ENCODE measurements around the gene FRMPD4. TPM values are rescaled to one million over a fixed set of nuclear protein-coding genes. Genes with fewer than 3 reads are reported as not detected.

FRMPD4 gene
- total and polyA plus RNA-seq, 3 experiments from 2014 or later = not detected

- CTCF ChIA-PET = no interaction called here
- Histone ChIP-seq H3K27me3 (ENCODE audit: insufficient read depth, low read length, poor library complexity, severe bottlenecking) (no peaks in the 10 kb centered on the region), H3K9me3 (ENCODE audit: low read length) (no peaks in the 10 kb centered on the region), H3K4me3 (ENCODE audit: low read length) (no peak overlapping the region), H3K36me3 (ENCODE audit: insufficient read depth, low read length) (no peaks in the 10 kb centered on the region), H3K4me1 (ENCODE audit: insufficient read depth, low read length) (no peaks in the 10 kb centered on the region), H3K27ac (ENCODE audit: low read depth, low read length) (no peak overlapping the region)
- peaks cover 0 to 4% of the 10 kb centered on the region in 2 donors for H3K27me3 Mint-ChIP-seq
- H3K4me3 Mint-ChIP-seq = no peak overlapping the region
- POLR2A ChIA-PET = no interaction called here
- DNase-seq = no peak
- H3K27ac Mint-ChIP-seq = no peak overlapping the region
- no peaks in the 10 kb centered on the region for H3K4me1 Mint-ChIP-seq
- peaks cover 0 to 7% (median 2%) of the 10 kb centered on the region in 5 donors for H3K9me3 Mint-ChIP-seq
- no peaks in the 10 kb centered on the region for H3K36me3 Mint-ChIP-seq
These were observed 228.2 kb downstream of the FRMPD4 start for GRCh38 chrX:12366440-12366839.

- Histone ChIP-seq H3K27me3 (ENCODE audit: insufficient read depth, low read length, poor library complexity, severe bottlenecking) (no peaks in the 10 kb centered on the region), H3K9me3 (ENCODE audit: low read length) (no peaks in the 10 kb centered on the region), H3K4me3 (ENCODE audit: low read length) (no peak overlapping the region), H3K4me1 (ENCODE audit: insufficient read depth, low read length) (no peaks in the 10 kb centered on the region), H3K27ac (ENCODE audit: low read depth, low read length) (no peak overlapping the region), H3K36me3 (ENCODE audit: insufficient read depth, low read length) (no peaks in the 10 kb centered on the region)
- Mint-ChIP-seq H3K27ac (no peak overlapping the region), H3K4me3 (no peak overlapping the region), H3K27me3 (peaks cover 0 to 4% of the 10 kb centered on the region in 2 donors), H3K9me3 (peaks cover 0 to 7% (median 2%) of the 10 kb centered on the region in 5 donors), H3K36me3 (no peaks in the 10 kb centered on the region), H3K4me1 (no peaks in the 10 kb centered on the region)
- ChIA-PET CTCF (no interaction called here), POLR2A (no interaction called here)
- no peak for DNase-seq
These were observed 229.0 kb downstream of the FRMPD4 start for GRCh38 chrX:12367254-12367653.

GRCh38 chrX:12370497-12370986 lies 232.3 kb downstream of the FRMPD4 start:
- no peak for DNase-seq
- Histone ChIP-seq H3K27ac (ENCODE audit: low read depth, low read length) (no peak overlapping the region), H3K4me3 (ENCODE audit: low read length) (no peak overlapping the region), H3K36me3 (ENCODE audit: insufficient read depth, low read length) (no peaks in the 10 kb centered on the region), H3K9me3 (ENCODE audit: low read length) (no peaks in the 10 kb centered on the region), H3K4me1 (ENCODE audit: insufficient read depth, low read length) (no peaks in the 10 kb centered on the region), H3K27me3 (ENCODE audit: insufficient read depth, low read length, poor library complexity, severe bottlenecking) (no peaks in the 10 kb centered on the region)
- Mint-ChIP-seq H3K27me3 (peaks cover 0 to 5% of the 10 kb centered on the region in 2 donors), H3K27ac (no peak overlapping the region), H3K4me3 (no peak overlapping the region), H3K9me3 (peaks cover 0 to 6% (median 0%) of the 10 kb centered on the region in 5 donors), H3K4me1 (no peaks in the 10 kb centered on the region), H3K36me3 (no peaks in the 10 kb centered on the region)
- ChIA-PET CTCF (no interaction called here), POLR2A (no interaction called here)

- no peaks in the 10 kb centered on the region for H3K36me3 Mint-ChIP-seq
- ChIA-PET POLR2A (no interaction called here), CTCF (no interaction called here)
- peaks cover 0 to 2% (median 0%) of the 10 kb centered on the region in 5 donors for H3K9me3 Mint-ChIP-seq
- peaks cover 0 to 4% of the 10 kb centered on the region in 2 donors for H3K27me3 Mint-ChIP-seq
- Histone ChIP-seq H3K4me3 (ENCODE audit: low read length) (no peak overlapping the region), H3K36me3 (ENCODE audit: insufficient read depth, low read length) (no peaks in the 10 kb centered on the region), H3K4me1 (ENCODE audit: insufficient read depth, low read length) (no peaks in the 10 kb centered on the region), H3K9me3 (ENCODE audit: low read length) (no peaks in the 10 kb centered on the region), H3K27me3 (ENCODE audit: insufficient read depth, low read length, poor library complexity, severe bottlenecking) (no peaks in the 10 kb centered on the region), H3K27ac (ENCODE audit: low read depth, low read length) (no peak overlapping the region)
- no peak overlapping the region for H3K4me3 Mint-ChIP-seq
- no peaks in the 10 kb centered on the region for H3K4me1 Mint-ChIP-seq
- DNase-seq = no peak
- H3K27ac Mint-ChIP-seq = no peak overlapping the region
These were observed 233.8 kb downstream of the FRMPD4 start for GRCh38 chrX:12372111-12372510.

- Mint-ChIP-seq H3K4me3 (no peak overlapping the region), H3K9me3 (peaks cover 0 to 2% (median 0%) of the 10 kb centered on the region in 5 donors), H3K27me3 (peaks cover 0 to 2% of the 10 kb centered on the region in 2 donors), H3K4me1 (no peaks in the 10 kb centered on the region), H3K27ac (no peak overlapping the region), H3K36me3 (no peaks in the 10 kb centered on the region)
- ChIA-PET POLR2A (no interaction called here), CTCF (no interaction called here)
- Histone ChIP-seq H3K27me3 (ENCODE audit: insufficient read depth, low read length, poor library complexity, severe bottlenecking) (no peaks in the 10 kb centered on the region), H3K36me3 (ENCODE audit: insufficient read depth, low read length) (no peaks in the 10 kb centered on the region), H3K4me3 (ENCODE audit: low read length) (no peak overlapping the region), H3K9me3 (ENCODE audit: low read length) (no peaks in the 10 kb centered on the region), H3K4me1 (ENCODE audit: insufficient read depth, low read length) (no peaks in the 10 kb centered on the region), H3K27ac (ENCODE audit: low read depth, low read length) (no peak overlapping the region)
- DNase-seq = no peak
These were observed 236.0 kb downstream of the FRMPD4 start for GRCh38 chrX:12374286-12374685.

- CTCF ChIA-PET = no interaction called here
- POLR2A ChIA-PET = no interaction called here
- Histone ChIP-seq H3K27me3 (ENCODE audit: insufficient read depth, low read length, poor library complexity, severe bottlenecking) (no peaks in the 10 kb centered on the region), H3K36me3 (ENCODE audit: insufficient read depth, low read length) (no peaks in the 10 kb centered on the region), H3K9me3 (ENCODE audit: low read length) (no peaks in the 10 kb centered on the region), H3K27ac (ENCODE audit: low read depth, low read length) (no peak overlapping the region), H3K4me3 (ENCODE audit: low read length) (no peak overlapping the region), H3K4me1 (ENCODE audit: insufficient read depth, low read length) (no peaks in the 10 kb centered on the region)
- no peaks in the 10 kb centered on the region for H3K36me3 Mint-ChIP-seq
- H3K4me1 Mint-ChIP-seq = no peaks in the 10 kb centered on the region
- H3K9me3 Mint-ChIP-seq = peaks cover 0 to 2% (median 0%) of the 10 kb centered on the region in 5 donors
- no peak overlapping the region for H3K4me3 Mint-ChIP-seq
- H3K27me3 Mint-ChIP-seq = peaks cover 0 to 3% of the 10 kb centered on the region in 2 donors
- H3K27ac Mint-ChIP-seq = no peak overlapping the region
- no peak for DNase-seq
These were observed 240.0 kb downstream of the FRMPD4 start for GRCh38 chrX:12378253-12378652.

- Mint-ChIP-seq H3K27me3 (peaks cover 0 to 3% of the 10 kb centered on the region in 2 donors), H3K36me3 (no peaks in the 10 kb centered on the region), H3K4me1 (no peaks in the 10 kb centered on the region), H3K4me3 (no peak overlapping the region), H3K9me3 (peaks cover 0 to 2% (median 0%) of the 10 kb centered on the region in 5 donors), H3K27ac (no peak overlapping the region)
- Histone ChIP-seq H3K27ac (ENCODE audit: low read depth, low read length) (no peak overlapping the region), H3K4me3 (ENCODE audit: low read length) (no peak overlapping the region), H3K27me3 (ENCODE audit: insufficient read depth, low read length, poor library complexity, severe bottlenecking) (no peaks in the 10 kb centered on the region), H3K36me3 (ENCODE audit: insufficient read depth, low read length) (no peaks in the 10 kb centered on the region), H3K4me1 (ENCODE audit: insufficient read depth, low read length) (no peaks in the 10 kb centered on the region), H3K9me3 (ENCODE audit: low read length) (no peaks in the 10 kb centered on the region)
- no peak for DNase-seq
- POLR2A ChIA-PET = no interaction called here
- CTCF ChIA-PET = no interaction called here
These were observed 240.4 kb downstream of the FRMPD4 start for GRCh38 chrX:12378706-12379105.

- ChIA-PET CTCF (no interaction called here), POLR2A (no interaction called here)
- Mint-ChIP-seq H3K4me3 (no peak overlapping the region), H3K36me3 (no peaks in the 10 kb centered on the region), H3K27me3 (peaks cover 0 to 3% of the 10 kb centered on the region in 2 donors), H3K9me3 (peaks cover 0 to 5% (median 0%) of the 10 kb centered on the region in 5 donors), H3K4me1 (no peaks in the 10 kb centered on the region), H3K27ac (no peak overlapping the region)
- Histone ChIP-seq H3K4me3 (ENCODE audit: low read length) (no peak overlapping the region), H3K4me1 (ENCODE audit: insufficient read depth, low read length) (no peaks in the 10 kb centered on the region), H3K36me3 (ENCODE audit: insufficient read depth, low read length) (no peaks in the 10 kb centered on the region), H3K27me3 (ENCODE audit: insufficient read depth, low read length, poor library complexity, severe bottlenecking) (no peaks in the 10 kb centered on the region), H3K27ac (ENCODE audit: low read depth, low read length) (no peak overlapping the region), H3K9me3 (ENCODE audit: low read length) (no peaks in the 10 kb centered on the region)
- no peak for DNase-seq
These were observed 241.4 kb downstream of the FRMPD4 start for GRCh38 chrX:12379671-12380070.

- Histone ChIP-seq H3K27ac (ENCODE audit: low read depth, low read length) (no peak overlapping the region), H3K36me3 (ENCODE audit: insufficient read depth, low read length) (no peaks in the 10 kb centered on the region), H3K9me3 (ENCODE audit: low read length) (no peaks in the 10 kb centered on the region), H3K4me1 (ENCODE audit: insufficient read depth, low read length) (no peaks in the 10 kb centered on the region), H3K4me3 (ENCODE audit: low read length) (no peak overlapping the region), H3K27me3 (ENCODE audit: insufficient read depth, low read length, poor library complexity, severe bottlenecking) (no peaks in the 10 kb centered on the region)
- ChIA-PET CTCF (no interaction called here), POLR2A (no interaction called here)
- H3K9me3 Mint-ChIP-seq = peaks cover 0 to 5% (median 0%) of the 10 kb centered on the region in 5 donors
- no peak overlapping the region for H3K4me3 Mint-ChIP-seq
- DNase-seq = no peak
- no peak overlapping the region for H3K27ac Mint-ChIP-seq
- H3K27me3 Mint-ChIP-seq = peaks cover 0 to 1% of the 10 kb centered on the region in 2 donors
- no peaks in the 10 kb centered on the region for H3K4me1 Mint-ChIP-seq
- H3K36me3 Mint-ChIP-seq = no peaks in the 10 kb centered on the region
These were observed 244.9 kb downstream of the FRMPD4 start for GRCh38 chrX:12383196-12383595.
